ENCODE results near the gene MAP1S. TPM values are rescaled to one million over a fixed set of nuclear protein-coding genes. Genes with fewer than 3 reads are reported as not detected.
A peak's percentile ranks its signal among the peaks of the same experiment; 100 is the strongest.

MAP1S gene
- total RNA-seq, 2 experiments from 2014 or later = 18.1 to 21.4 TPM

DNA sequence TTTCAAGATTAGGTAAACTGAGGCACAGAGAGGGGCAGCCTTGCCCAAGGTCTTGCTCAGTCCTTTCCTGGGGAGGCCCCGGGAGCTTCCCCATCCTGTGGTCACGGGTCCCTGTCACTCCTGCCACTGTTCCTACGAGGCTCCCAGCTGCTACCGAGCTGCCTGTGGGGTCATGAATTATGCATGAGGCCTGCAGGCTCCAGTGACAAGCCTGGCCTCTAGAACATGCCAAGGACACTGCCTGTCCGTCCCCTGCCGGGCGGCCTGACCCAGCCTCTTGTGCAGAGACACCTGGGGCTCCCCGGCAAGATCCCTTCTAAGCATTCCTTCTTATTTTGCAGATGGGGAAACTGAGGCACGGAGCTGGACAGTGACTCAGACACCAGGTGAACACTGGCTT lies 34.7 kb downstream of the MAP1S start:
- intact Hi-C loops (cut with DNase I, micrococcal nuclease) = no loop called here
- Mint-ChIP-seq H3K4me3 (peak overlapping the region; percentile 42), H3K36me3 (ENCODE audit: low read depth) (peaks cover 57% of the 10 kb centered on the region), H3K4me1 (ENCODE audit: low read depth) (peaks cover 51% of the 10 kb centered on the region), H3K27ac (peak overlapping the region; percentile 77), H3K9me3 (no peaks in the 10 kb centered on the region), H3K27me3 (no peaks in the 10 kb centered on the region)
- ChIA-PET POLR2A (interaction anchor here (0.6 to 1.3 kb wide), 2 partner anchors 35 to 51 kb away, joined by 3 to 7 read pairs; partner anchors contain the start of gene MAP1S), CTCF (interaction anchor here (1.2 to 1.3 kb wide), 2 partner anchors 13 to 106 kb away, joined by 3 read pairs; partner anchors contain the start of gene RPL18A)
- DNase-seq (peak in 1 of 14 experiments; percentile 11), ATAC-seq (ENCODE audit: poor library complexity) (no peak)
- H3K4me3 ChIP-seq (ENCODE audit: low read length) = no peak overlapping the region
- peaks cover 72% of the 10 kb centered on the region for H3K4me1 ChIP-seq (ENCODE audit: insufficient read depth, low read length)
- H3K36me3 ChIP-seq (ENCODE audit: insufficient read depth, low read length) = peaks cover 43% of the 10 kb centered on the region
- no peak overlapping the region for H3K27ac ChIP-seq (ENCODE audit: low read depth in 1 of 2, low read length in 2 of 2)
- H3K27me3 ChIP-seq (ENCODE audit: control insufficient read depth in 1 of 2, insufficient read depth in 2 of 2, low read length in 2 of 2) = no peaks in the 10 kb centered on the region
- TF ChIP-seq, protein P1, sequence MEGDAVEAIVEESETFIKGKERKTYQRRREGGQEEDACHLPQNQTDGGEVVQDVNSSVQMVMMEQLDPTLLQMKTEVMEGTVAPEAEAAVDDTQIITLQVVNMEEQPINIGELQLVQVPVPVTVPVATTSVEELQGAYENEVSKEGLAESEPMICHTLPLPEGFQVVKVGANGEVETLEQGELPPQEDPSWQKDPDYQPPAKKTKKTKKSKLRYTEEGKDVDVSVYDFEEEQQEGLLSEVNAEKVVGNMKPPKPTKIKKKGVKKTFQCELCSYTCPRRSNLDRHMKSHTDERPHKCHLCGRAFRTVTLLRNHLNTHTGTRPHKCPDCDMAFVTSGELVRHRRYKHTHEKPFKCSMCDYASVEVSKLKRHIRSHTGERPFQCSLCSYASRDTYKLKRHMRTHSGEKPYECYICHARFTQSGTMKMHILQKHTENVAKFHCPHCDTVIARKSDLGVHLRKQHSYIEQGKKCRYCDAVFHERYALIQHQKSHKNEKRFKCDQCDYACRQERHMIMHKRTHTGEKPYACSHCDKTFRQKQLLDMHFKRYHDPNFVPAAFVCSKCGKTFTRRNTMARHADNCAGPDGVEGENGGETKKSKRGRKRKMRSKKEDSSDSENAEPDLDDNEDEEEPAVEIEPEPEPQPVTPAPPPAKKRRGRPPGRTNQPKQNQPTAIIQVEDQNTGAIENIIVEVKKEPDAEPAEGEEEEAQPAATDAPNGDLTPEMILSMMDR (IDR thresholded peaks at IDR 0.05) = no peak
- H3K9me3 ChIP-seq (ENCODE audit: control insufficient read depth in 1 of 2, insufficient read depth in 1 of 2, low read length in 2 of 2) = no peaks in the 10 kb centered on the region

DNA sequence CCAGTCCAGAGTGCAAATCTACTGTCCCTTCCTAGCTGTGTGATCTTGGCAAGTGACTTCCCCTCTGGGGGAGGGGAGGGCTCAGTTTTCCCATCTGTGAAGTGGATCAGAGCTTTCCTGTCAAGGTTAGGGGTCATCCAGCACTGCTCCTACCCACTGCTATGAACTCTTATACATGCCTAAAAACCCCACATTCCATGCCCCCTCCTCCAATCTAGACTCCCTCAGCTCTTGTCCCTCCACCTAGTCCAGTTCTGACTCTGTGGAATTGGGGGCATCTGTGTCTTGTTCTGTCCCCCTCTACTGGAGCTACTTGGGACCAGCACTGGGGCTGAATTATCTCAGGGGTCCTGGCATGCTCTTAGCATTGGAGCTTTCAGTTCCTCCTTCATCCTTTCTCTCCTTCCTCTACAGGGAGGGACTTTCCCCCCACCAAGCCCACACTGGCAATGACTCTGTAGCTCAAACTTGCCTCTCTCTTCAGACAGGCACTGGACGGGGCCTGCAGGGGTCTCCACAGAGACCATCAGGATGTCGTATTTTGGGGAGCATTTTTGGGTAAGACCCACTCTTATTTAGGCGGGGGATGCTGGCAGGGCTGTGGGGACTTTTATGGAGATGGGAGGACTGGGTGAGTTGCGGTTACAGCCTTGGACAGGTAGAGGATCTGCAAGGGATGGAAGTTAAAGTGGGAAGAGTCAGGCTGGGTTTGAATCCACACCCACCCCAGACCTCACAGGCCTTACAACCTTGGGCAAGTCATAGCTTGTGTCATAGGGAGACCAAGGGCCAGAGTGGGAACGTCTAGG lies 35.6 kb downstream of the MAP1S start:
- CTCF ChIA-PET = interaction anchor here (0.6 to 1.2 kb wide), 2 partner anchors 99 to 105 kb away, joined by 3 read pairs; partner anchors contain the start of gene RPL18A
- peak in 1 of 14 experiments; percentile 40 for DNase-seq
- TF ChIP-seq, protein P1 (IDR thresholded peaks at IDR 0.05) = no peak
- Mint-ChIP-seq H3K4me3 (peak overlapping the region; percentile 65), H3K9me3 (no peaks in the 10 kb centered on the region), H3K36me3 (ENCODE audit: low read depth) (peaks cover 66% of the 10 kb centered on the region), H3K4me1 (ENCODE audit: low read depth) (peaks cover 42% of the 10 kb centered on the region), H3K27ac (peak overlapping the region; percentile 77), H3K27me3 (no peaks in the 10 kb centered on the region)
- Histone ChIP-seq H3K27me3 (ENCODE audit: control insufficient read depth in 1 of 2, insufficient read depth in 2 of 2, low read length in 2 of 2) (no peaks in the 10 kb centered on the region), H3K36me3 (ENCODE audit: insufficient read depth, low read length) (peaks cover 43% of the 10 kb centered on the region), H3K4me3 (ENCODE audit: low read length) (no peak overlapping the region), H3K4me1 (ENCODE audit: insufficient read depth, low read length) (peaks cover 64% of the 10 kb centered on the region), H3K27ac (ENCODE audit: low read depth in 1 of 2, low read length in 2 of 2) (peak overlapping the region in 1 of 2 donors; percentile 27), H3K9me3 (ENCODE audit: control insufficient read depth in 1 of 2, insufficient read depth in 1 of 2, low read length in 2 of 2) (no peaks in the 10 kb centered on the region)
- POLR2A ChIA-PET = interaction anchor here (0.6 to 1.3 kb wide), 2 partner anchors 36 to 50 kb away, joined by 3 to 7 read pairs; partner anchors contain the start of gene MAP1S
- ATAC-seq (ENCODE audit: poor library complexity) = no peak
- intact Hi-C loops (cut with DNase I, micrococcal nuclease) = no loop called here

DNA sequence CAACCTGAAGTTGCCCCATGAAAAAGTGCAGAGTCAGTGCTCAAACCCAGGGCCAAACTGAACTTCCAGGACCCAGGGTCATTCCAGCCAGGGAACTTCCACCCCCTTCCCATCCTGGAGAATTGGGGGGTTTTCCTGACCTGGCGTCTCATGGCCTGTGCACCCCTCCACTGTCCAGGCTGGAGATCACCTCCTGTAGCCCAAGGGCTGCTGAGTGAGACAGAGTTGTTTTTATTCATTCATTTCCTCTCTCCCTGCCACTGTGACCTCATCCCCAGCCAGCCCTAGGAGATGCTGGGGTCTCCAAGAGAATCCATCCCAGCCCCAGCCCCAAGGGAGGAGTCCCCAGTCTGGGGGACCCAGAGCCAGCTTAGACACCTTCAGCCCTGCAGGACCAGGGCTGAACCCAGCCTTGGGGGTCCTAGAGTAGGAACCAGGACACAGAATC lies 36.2 kb downstream of the MAP1S start:
- Histone ChIP-seq H3K27ac (ENCODE audit: low read depth in 1 of 2, low read length in 2 of 2) (peak overlapping the region in 1 of 2 donors; percentile 27), H3K9me3 (ENCODE audit: control insufficient read depth in 1 of 2, insufficient read depth in 1 of 2, low read length in 2 of 2) (no peaks in the 10 kb centered on the region), H3K4me3 (ENCODE audit: low read length) (no peak overlapping the region), H3K36me3 (ENCODE audit: insufficient read depth, low read length) (peaks cover 43% of the 10 kb centered on the region), H3K4me1 (ENCODE audit: insufficient read depth, low read length) (peaks cover 57% of the 10 kb centered on the region), H3K27me3 (ENCODE audit: control insufficient read depth in 1 of 2, insufficient read depth in 2 of 2, low read length in 2 of 2) (no peaks in the 10 kb centered on the region)
- Mint-ChIP-seq H3K36me3 (ENCODE audit: low read depth) (peaks cover 72% of the 10 kb centered on the region), H3K27me3 (no peaks in the 10 kb centered on the region), H3K4me3 (no peak overlapping the region), H3K27ac (peak overlapping the region; percentile 77), H3K9me3 (no peaks in the 10 kb centered on the region), H3K4me1 (ENCODE audit: low read depth) (peaks cover 38% of the 10 kb centered on the region)
- intact Hi-C loops (cut with DNase I, micrococcal nuclease) = no loop called here
- TF ChIP-seq, protein P1 (IDR thresholded peaks at IDR 0.05) = no peak
- DNase-seq (no peak), ATAC-seq (ENCODE audit: poor library complexity) (no peak)
- CTCF ChIA-PET = no interaction called here
- POLR2A ChIA-PET = interaction anchor here (1.6 to 3.3 kb wide), 2 partner anchors 8 to 104 kb away, joined by 4 to 12 read pairs; partner anchors contain the start of gene RPL18A
